A549 (cell line): ENCODE measurements around the gene MDGA2. TPM values are rescaled to one million over a fixed set of nuclear protein-coding genes. Genes with fewer than 3 reads are reported as not detected.

Experiments
- ATAC-seq, 2 experiments: fragments of 200-7000 bp in 1 of 2; fragments of >200 bp in 1 of 2; cut with Nextera tagmentation in 1 of 2; cut with Tn5 transposase in 1 of 2; 3 replicates each; pipeline versions ENCODE4 v1.8.0 to v1.9.1; 2018 to 2020; ENCODE audit warnings: mild to moderate bottlenecking in 1 of 2, moderate library complexity in 1 of 2
- CTCF ChIA-PET: fragments of 300-600 bp; sonication (Branson Sonifier 250); formaldehyde crosslinking; extraction: SDS; loops from one replicate; lab custom pipeline; 2021; ENCODE audit warnings: antibody characterized with exemption, inconsistent platforms; lab: Yijun Ruan, JAX
- POLR2A ChIA-PET: fragments of 350-600 bp; formaldehyde crosslinking; extraction: SDS; loops from one replicate; lab custom pipeline; 2021; ENCODE audit warnings: antibody characterized with exemption, inconsistent platforms; lab: Yijun Ruan, JAX
- DNase-seq, 2 experiments: peaks; one replicate each; pipeline versions ENCODE4 v3.0.0 to v3.0.0-alpha.2; 2011 to 2016; ENCODE audit warnings: low read depth in 1 of 2, low spot score in 1 of 2
- FAIRE-seq: peaks from 2 replicates; lab custom pipeline; 2011; peaks lifted over from hg19 to GRCh38; lab: Jason Lieb, UNC
- H3K27ac ChIP-seq, 2 experiments: fragments of >200 bp; sonication (Bioruptor Twin); formaldehyde crosslinking; 3 replicates each; pipeline ENCODE4 v1.5.1; 2016 to 2017
- H3K4me1 ChIP-seq: fragments of >200 bp; sonication (Bioruptor Twin); formaldehyde crosslinking; 3 replicates; pipeline ENCODE4 v1.6.1; 2016
- H3K4me2 ChIP-seq: fragments of >200 bp; sonication (Bioruptor Twin); formaldehyde crosslinking; 3 replicates; pipeline ENCODE4 v1.6.1; 2016
- H3K4me3 ChIP-seq: fragments of >200 bp; sonication (Bioruptor Twin); formaldehyde crosslinking; 3 replicates; pipeline ENCODE4 v1.5.1; 2016
- H3K9me3 ChIP-seq: fragments of >200 bp; sonication (Bioruptor Twin); formaldehyde crosslinking; 3 replicates; pipeline ENCODE4 v1.6.1; 2016
- CBX2 ChIP-seq: fragments of 200-600 bp; sonication (generic); IDR thresholded peaks from 2 replicates; pipeline ENCODE4 v1.6.1; 2016; ENCODE audit warnings: low read depth, mild to moderate bottlenecking, borderline replicate concordance
- CBX8 ChIP-seq: fragments of 200-600 bp; sonication (generic); IDR thresholded peaks from 2 replicates; pipeline ENCODE4 v1.6.1; 2016
- CEBPB ChIP-seq, 2 experiments: fragments of >200 bp in 1 of 2; sonication (Bioruptor Twin) in 1 of 2; formaldehyde crosslinking in 1 of 2; IDR thresholded peaks; 2 replicates each; pipeline ENCODE4 v1.6.1; 2012 to 2016
- CHD2 ChIP-seq: fragments of 150-350 bp; IDR thresholded peaks from 2 replicates; pipeline ENCODE4 v1.6.1; 2014; ENCODE audit warnings: low read length; ENCODE audit not compliant: partially characterized antibody
- CTCF ChIP-seq: fragments of >200 bp; sonication (Bioruptor Twin); formaldehyde crosslinking; IDR thresholded peaks from 3 replicates; pipeline ENCODE4 v1.5.1; 2016
- FOSB ChIP-seq: fragments of 250-450 bp; sonication (Bioruptor Pico); IDR thresholded peaks from 2 replicates; pipeline ENCODE4 v1.5.0; 2020; ENCODE audit warnings: mild to moderate bottlenecking, moderate library complexity
- FOSL2 ChIP-seq, 2 experiments: fragments of 450-650 bp in 1 of 2; fragments of >200 bp in 1 of 2; sonication (Bioruptor Twin) in 1 of 2; formaldehyde crosslinking; IDR thresholded peaks; 2 replicates each; pipeline versions ENCODE4 v1.5.0 to v1.6.1; 2016 to 2020; ENCODE audit warnings: mild to moderate bottlenecking in 1 of 2, moderate library complexity in 1 of 2
- FOXS1 ChIP-seq: fragments of 250-450 bp; sonication (Bioruptor Pico); IDR thresholded peaks from 2 replicates; pipeline ENCODE4 v1.5.0; 2020; ENCODE audit warnings: mild to moderate bottlenecking, moderate library complexity
- HES2 ChIP-seq: fragments of >200 bp; sonication (Bioruptor Twin); formaldehyde crosslinking; IDR thresholded peaks from 2 replicates; pipeline ENCODE4 v1.6.1; 2016
- HMGXB4 ChIP-seq: fragments of 250-450 bp; sonication (Bioruptor Pico); IDR thresholded peaks from 2 replicates; pipeline ENCODE4 v1.5.0; 2021; ENCODE audit warnings: mild to moderate bottlenecking, moderate library complexity, borderline replicate concordance
- HOXA7 ChIP-seq: fragments of 250-450 bp; sonication (Bioruptor Pico); IDR thresholded peaks from 2 replicates; pipeline ENCODE4 v1.5.0; 2020; ENCODE audit warnings: mild to moderate bottlenecking, moderate library complexity
- HOXB13 ChIP-seq: fragments of 250-450 bp; sonication (Bioruptor Pico); IDR thresholded peaks from 2 replicates; pipeline ENCODE4 v1.5.0; 2020; ENCODE audit warnings: low read depth, mild to moderate bottlenecking, moderate library complexity
- HOXB5 ChIP-seq: fragments of 250-450 bp; sonication (Bioruptor Pico); IDR thresholded peaks from 2 replicates; pipeline ENCODE4 v1.5.0; 2020; ENCODE audit warnings: mild to moderate bottlenecking, moderate library complexity
- JUN ChIP-seq, 2 experiments: fragments of >200 bp; sonication (Bioruptor Twin); formaldehyde crosslinking; IDR thresholded peaks; 2 replicates in 1 of 2; 3 replicates in 1 of 2; pipeline ENCODE4 v1.6.1; 2016 to 2017
- MAZ ChIP-seq: fragments of 150-350 bp; IDR thresholded peaks from 2 replicates; pipeline ENCODE4 v1.6.1; 2014; ENCODE audit warnings: antibody characterized with exemption, low read depth, low read length, borderline replicate concordance
- NFE2L2 ChIP-seq: fragments of 150-350 bp; conservative IDR thresholded peaks from 2 replicates; pipeline ENCODE4 v1.6.1; 2014; ENCODE audit warnings: low read length
- NPAS2 ChIP-seq: fragments of 250-450 bp; sonication (Bioruptor Pico); IDR thresholded peaks from 2 replicates; pipeline ENCODE4 v1.8.0; 2022; ENCODE audit warnings: mild to moderate bottlenecking, moderate library complexity, borderline replicate concordance
- NR3C1 ChIP-seq: fragments of >200 bp; sonication (Bioruptor Twin); formaldehyde crosslinking; IDR thresholded peaks from 3 replicates; pipeline ENCODE4 v1.6.1; 2017
- PHF8 ChIP-seq: fragments of 200-600 bp; sonication (generic); IDR thresholded peaks from 2 replicates; pipeline ENCODE4 v1.6.1; 2016; ENCODE audit warnings: low read depth, mild to moderate bottlenecking, antibody characterized with exemption, moderate library complexity, borderline replicate concordance
- POLR2A ChIP-seq: IDR thresholded peaks from 2 replicates; pipeline ENCODE4 v1.6.1; 2012; ENCODE audit warnings: mild to moderate bottlenecking, low read length
- RNF2 ChIP-seq: fragments of 200-600 bp; sonication (generic); IDR thresholded peaks from 2 replicates; pipeline ENCODE4 v1.6.1; 2016; ENCODE audit warnings: low read depth, mild to moderate bottlenecking, antibody characterized with exemption, moderate library complexity, borderline replicate concordance
- SMC3 ChIP-seq: fragments of >200 bp; sonication (Bioruptor Twin); formaldehyde crosslinking; IDR thresholded peaks from 3 replicates; pipeline ENCODE4 v1.6.1; 2018; ENCODE audit warnings: inconsistent platforms
- ZC3H11A ChIP-seq: fragments of 450-650 bp; IDR thresholded peaks from 2 replicates; pipeline ENCODE4 v1.6.1; 2014; ENCODE audit warnings: antibody characterized with exemption, mild to moderate bottlenecking
- ZNF302 ChIP-seq: fragments of 250-450 bp; sonication (Bioruptor Pico); IDR thresholded peaks from 2 replicates; pipeline ENCODE4 v1.9.0; 2021; ENCODE audit warnings: inconsistent platforms, mild to moderate bottlenecking, moderate library complexity
- WGBS: methylation state at CpG from one replicate; pipeline ENCODE4 v1.1.6; 2017; ENCODE audit errors: missing lambda C conversion rate; 5-methylcytosine and 5-hydroxymethylcytosine counted together
- polyA plus RNA-seq, 4 experiments: library from polyadenylated mRNA; depleted of rRNA in 3 of 4; stranded (reverse); fragments of >200 nt; fragmentation: RNase III in 1 of 4; extraction: RNeasy Plus Mini Kit Qiagen cat#74134 plus additional on column Dnase treatment in 1 of 4; gene quantifications; 2 replicates in 3 of 4; 3 replicates in 1 of 4; pipeline ENCODE4 v1.2.3, GENCODE V29; 2011 to 2017
- TF ChIP-seq, protein P1 (sequence below): fragments of 250-450 bp; sonication (Bioruptor Pico); IDR thresholded peaks from 2 replicates; pipeline ENCODE4 v1.5.0; 2020; ENCODE audit warnings: low read depth, mild to moderate bottlenecking, moderate library complexity
- TF ChIP-seq, protein P2 (sequence below): IDR thresholded peaks from 2 replicates; pipeline ENCODE4 v1.6.1; 2012

Gene MDGA2
- polyA plus RNA-seq, 2 of the 4 experiments (the other 2 are of a cell fraction), result 0.08 to 0.12 TPM

DNA sequence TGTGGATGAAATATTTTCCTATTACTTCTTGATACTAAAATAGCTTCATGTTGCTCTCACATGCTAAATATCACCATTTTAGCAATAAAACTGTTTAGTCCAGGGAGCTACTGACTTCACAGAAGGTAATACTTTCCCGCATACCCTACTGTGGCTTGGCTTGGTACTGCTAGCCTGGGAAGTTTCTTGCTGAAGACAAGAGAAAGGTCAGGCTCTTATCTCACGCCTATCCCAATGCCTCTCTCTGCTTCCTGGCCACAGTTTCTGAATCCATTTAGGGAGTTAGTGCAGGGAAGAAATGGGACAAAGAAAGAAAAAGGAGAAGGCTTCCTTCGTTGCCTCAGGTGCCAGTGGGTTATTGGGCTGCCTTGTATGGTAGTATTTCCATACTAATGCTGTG, 228.3 kb downstream of the MDGA2 start (continued):
- TF ChIP-seq CTCF, result no peak
- no peak for TF ChIP-seq NFE2L2
- no peak for TF ChIP-seq HES2
- no peak for TF ChIP-seq NR3C1

DNA sequence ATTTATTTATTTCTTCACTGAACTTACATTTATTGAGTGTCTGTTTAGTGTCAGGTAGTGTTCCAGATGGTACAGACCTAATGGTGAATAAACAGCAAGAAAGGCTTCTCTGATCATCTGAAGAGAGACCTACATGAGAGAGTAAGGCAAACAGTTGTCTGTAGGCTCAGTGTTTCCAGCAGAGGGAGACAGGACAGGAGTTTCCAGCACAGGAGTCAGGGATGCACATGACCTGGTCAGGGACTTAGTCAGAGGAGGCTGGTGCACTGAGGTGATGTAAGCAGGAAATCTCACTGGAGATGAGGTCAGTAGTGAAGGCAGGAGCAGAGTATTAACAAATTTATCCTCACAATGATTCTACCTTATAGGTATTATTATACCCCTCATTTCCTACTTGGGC, 233.2 kb downstream of the MDGA2 start:
- Histone ChIP-seq H3K9me3 (no peaks in the 10 kb centered on the region), H3K4me3 (no peak overlapping the region), H3K27ac (no peak overlapping the region), H3K4me2 (no peak overlapping the region), H3K4me1 (no peaks in the 10 kb centered on the region)
- FAIRE-seq (no peak), ATAC-seq (peak; percentile 65 to 76; a peak in 5 of 6 replicates), DNase-seq (peak in 1 of 2 experiments; percentile 52)
- CTCF ChIA-PET, result no interaction called here
- POLR2A ChIA-PET, result no interaction called here
- TF ChIP-seq NR3C1, result no peak
- TF ChIP-seq, protein P1, sequence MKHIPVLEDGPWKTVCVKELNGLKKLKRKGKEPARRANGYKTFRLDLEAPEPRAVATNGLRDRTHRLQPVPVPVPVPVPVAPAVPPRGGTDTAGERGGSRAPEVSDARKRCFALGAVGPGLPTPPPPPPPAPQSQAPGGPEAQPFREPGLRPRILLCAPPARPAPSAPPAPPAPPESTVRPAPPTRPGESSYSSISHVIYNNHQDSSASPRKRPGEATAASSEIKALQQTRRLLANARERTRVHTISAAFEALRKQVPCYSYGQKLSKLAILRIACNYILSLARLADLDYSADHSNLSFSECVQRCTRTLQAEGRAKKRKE (CRISPR knock-in tag), result no peak
- TF ChIP-seq HOXB13, result no peak
- TF ChIP-seq FOXS1 (CRISPR knock-in tag), result no peak
- TF ChIP-seq ZC3H11A, result no peak
- no peak for TF ChIP-seq HOXB5 (CRISPR knock-in tag)
- TF ChIP-seq CEBPB (IDR thresholded peaks at IDR 0.05), result no peak
- TF ChIP-seq HMGXB4 (CRISPR knock-in tag), result no peak
- TF ChIP-seq NFE2L2, result no peak
- TF ChIP-seq CBX2, result no peak
- TF ChIP-seq MAZ, result no peak
- no peak for TF ChIP-seq CBX8
- TF ChIP-seq, protein P2, sequence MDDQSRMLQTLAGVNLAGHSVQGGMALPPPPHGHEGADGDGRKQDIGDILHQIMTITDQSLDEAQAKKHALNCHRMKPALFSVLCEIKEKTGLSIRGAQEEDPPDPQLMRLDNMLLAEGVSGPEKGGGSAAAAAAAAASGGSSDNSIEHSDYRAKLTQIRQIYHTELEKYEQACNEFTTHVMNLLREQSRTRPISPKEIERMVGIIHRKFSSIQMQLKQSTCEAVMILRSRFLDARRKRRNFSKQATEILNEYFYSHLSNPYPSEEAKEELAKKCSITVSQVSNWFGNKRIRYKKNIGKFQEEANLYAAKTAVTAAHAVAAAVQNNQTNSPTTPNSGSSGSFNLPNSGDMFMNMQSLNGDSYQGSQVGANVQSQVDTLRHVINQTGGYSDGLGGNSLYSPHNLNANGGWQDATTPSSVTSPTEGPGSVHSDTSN, result no peak
- TF ChIP-seq JUN (IDR thresholded peaks at IDR 0.05), result no peak
- no peak for TF ChIP-seq PHF8
- no peak for TF ChIP-seq SMC3

- TF ChIP-seq NPAS2 (CRISPR knock-in tag), result no peak
- TF ChIP-seq POLR2A, result no peak
- no peak for TF ChIP-seq FOSL2 (IDR thresholded peaks at IDR 0.05)
- TF ChIP-seq FOSL2 (CRISPR knock-in tag; IDR thresholded peaks at IDR 0.05), result no peak
- TF ChIP-seq CBX2, result no peak
- no peak for TF ChIP-seq CHD2
- TF ChIP-seq ZC3H11A, result no peak
- TF ChIP-seq RNF2, result no peak
- TF ChIP-seq ZNF302 (CRISPR knock-in tag), result no peak
- no peak for TF ChIP-seq FOSB (CRISPR knock-in tag)
- no peak for TF ChIP-seq MAZ
- no peak for TF ChIP-seq HES2
- no peak for TF ChIP-seq HOXA7 (CRISPR knock-in tag)
- no peak for TF ChIP-seq HOXB5 (CRISPR knock-in tag)
- WGBS, result 6% methylated on average over 2 of the region's 2 CpGs
- ATAC-seq (no peak), DNase-seq (no peak), FAIRE-seq (no peak)
- Histone ChIP-seq H3K4me1 (no peaks in the 10 kb centered on the region), H3K27ac (no peak overlapping the region), H3K4me2 (no peak overlapping the region), H3K9me3 (no peaks in the 10 kb centered on the region), H3K4me3 (no peak overlapping the region)
- ChIA-PET POLR2A (no interaction called here), CTCF (no interaction called here)
Observed at GRCh38 chr14:47439953-47440352, 235.5 kb downstream of the MDGA2 start.
